ENCODE results near the gene CIB4.
"Not testable (repeated sequence)": the region's sequence is repeated elsewhere in the genome, so short reads cannot be mapped to it uniquely, and the experiment has no call there.

CIB4 gene

GRCh38 chr2:26666671-26667070, 25.5 kb upstream of the CIB4 start:
- DNase-seq = no peak

- not testable (repeated sequence) for DNase-seq
Measured at GRCh38 chr2:26665296-26665695, 24.1 kb upstream of the CIB4 start.

GRCh38 chr2:26660363-26660962, 19.3 kb upstream of the CIB4 start:
- no peak for DNase-seq

- no peak for DNase-seq
Measured at GRCh38 chr2:26658691-26659346, 17.7 kb upstream of the CIB4 start.

GRCh38 chr2:26657265-26657664, 16.1 kb upstream of the CIB4 start:
- no peak for DNase-seq

- no peak for DNase-seq
Measured at GRCh38 chr2:26655611-26656195, 14.5 kb upstream of the CIB4 start.

- DNase-seq = not testable (repeated sequence)
Measured at GRCh38 chr2:26655120-26655519, 14.0 kb upstream of the CIB4 start.

- no peak for DNase-seq
Measured at GRCh38 chr2:26654061-26654340, 12.8 kb upstream of the CIB4 start.

- no peak for DNase-seq
Measured at GRCh38 chr2:26653207-26654060, 12.3 kb upstream of the CIB4 start.

GRCh38 chr2:26652361-26653041, 11.3 kb upstream of the CIB4 start:
- DNase-seq = no peak

GRCh38 chr2:26651799-26652198, 10.6 kb upstream of the CIB4 start:
- no peak for DNase-seq

GRCh38 chr2:26651470-26651771, 10.3 kb upstream of the CIB4 start:
- DNase-seq = no peak

GRCh38 chr2:26650713-26651469, 9.7 kb upstream of the CIB4 start:
- no peak for DNase-seq

- no peak for DNase-seq
Measured at GRCh38 chr2:26649992-26650712, 9.0 kb upstream of the CIB4 start.

- DNase-seq = no peak
Measured at GRCh38 chr2:26649322-26649721, 8.2 kb upstream of the CIB4 start.

GRCh38 chr2:26648516-26648915, 7.3 kb upstream of the CIB4 start:
- DNase-seq = no peak

GRCh38 chr2:26647981-26648380, 6.8 kb upstream of the CIB4 start:
- DNase-seq = no peak

GRCh38 chr2:26646986-26647672, 6.0 kb upstream of the CIB4 start:
- DNase-seq = no peak

- no peak for DNase-seq
Measured at GRCh38 chr2:26645762-26646161, 4.6 kb upstream of the CIB4 start.

- DNase-seq = no peak
Measured at GRCh38 chr2:26644188-26644835, 3.1 kb upstream of the CIB4 start.

- DNase-seq = no peak
Measured at GRCh38 chr2:26642429-26642828, 1.3 kb upstream of the CIB4 start.

All from T-helper 2 cell (primary cell).